ENCODE data around the gene PDE4D.

Gene PDE4D

DNA sequence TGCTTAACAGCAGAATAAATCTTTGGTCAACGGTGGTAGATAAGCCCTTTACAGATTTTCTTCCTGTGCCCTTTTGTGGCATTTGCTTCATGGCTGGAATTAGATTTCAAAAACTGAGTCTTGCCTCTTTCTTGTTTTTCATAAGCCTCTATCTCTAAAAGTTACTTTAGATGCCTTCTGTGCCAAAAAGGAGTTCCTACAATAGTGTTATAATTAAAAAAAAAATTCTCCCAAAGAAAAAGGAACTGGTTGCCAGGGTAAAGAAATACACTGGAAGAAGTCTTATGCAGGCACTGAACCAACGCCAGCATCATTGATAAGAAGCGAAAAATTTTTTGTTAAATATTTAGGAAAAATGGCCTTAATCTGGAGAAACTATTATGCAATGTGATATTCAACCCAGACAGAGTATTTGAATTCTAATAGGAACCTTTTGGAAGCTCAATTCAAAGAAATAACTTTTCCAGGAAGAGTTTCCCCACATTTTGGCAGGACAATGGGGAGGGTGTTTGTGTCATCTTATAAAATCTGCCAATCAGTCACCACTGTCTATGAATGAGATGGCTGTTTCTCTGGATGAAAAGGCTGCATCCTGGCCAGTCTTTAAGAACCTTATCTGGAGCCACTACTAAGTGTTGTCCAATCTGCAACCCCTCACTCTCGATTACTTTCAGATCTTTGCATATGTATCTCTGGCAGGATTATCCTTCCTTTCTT lies 608.1 kb downstream of the PDE4D start:
- no peak overlapping the region for H3K9ac ChIP-seq (ENCODE audit: low read length)
- no peaks in the 10 kb centered on the region for H3K9me2 ChIP-seq (replicated peaks; ENCODE audit: insufficient read depth, low read length)
- no peak for DNase-seq
- H3K79me2 ChIP-seq (ENCODE audit: low read length) = no peaks in the 10 kb centered on the region
- no peaks in the 10 kb centered on the region for H3K36me3 ChIP-seq (replicated peaks; ENCODE audit: insufficient read depth, low read length)
- TF ChIP-seq EZH2phosphoT487 (IDR thresholded peaks at IDR 0.05; ENCODE audit: low read length) = no peak
- TF ChIP-seq, protein P1, sequence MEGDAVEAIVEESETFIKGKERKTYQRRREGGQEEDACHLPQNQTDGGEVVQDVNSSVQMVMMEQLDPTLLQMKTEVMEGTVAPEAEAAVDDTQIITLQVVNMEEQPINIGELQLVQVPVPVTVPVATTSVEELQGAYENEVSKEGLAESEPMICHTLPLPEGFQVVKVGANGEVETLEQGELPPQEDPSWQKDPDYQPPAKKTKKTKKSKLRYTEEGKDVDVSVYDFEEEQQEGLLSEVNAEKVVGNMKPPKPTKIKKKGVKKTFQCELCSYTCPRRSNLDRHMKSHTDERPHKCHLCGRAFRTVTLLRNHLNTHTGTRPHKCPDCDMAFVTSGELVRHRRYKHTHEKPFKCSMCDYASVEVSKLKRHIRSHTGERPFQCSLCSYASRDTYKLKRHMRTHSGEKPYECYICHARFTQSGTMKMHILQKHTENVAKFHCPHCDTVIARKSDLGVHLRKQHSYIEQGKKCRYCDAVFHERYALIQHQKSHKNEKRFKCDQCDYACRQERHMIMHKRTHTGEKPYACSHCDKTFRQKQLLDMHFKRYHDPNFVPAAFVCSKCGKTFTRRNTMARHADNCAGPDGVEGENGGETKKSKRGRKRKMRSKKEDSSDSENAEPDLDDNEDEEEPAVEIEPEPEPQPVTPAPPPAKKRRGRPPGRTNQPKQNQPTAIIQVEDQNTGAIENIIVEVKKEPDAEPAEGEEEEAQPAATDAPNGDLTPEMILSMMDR (IDR thresholded peaks at IDR 0.05; ENCODE audit: low read length) = no peak
- TF ChIP-seq EZH2 (optimal IDR thresholded peaks at IDR 0.05; ENCODE audit: low read depth, low read length) = no peak
- H3K4me1 ChIP-seq (ENCODE audit: low read length) = no peaks in the 10 kb centered on the region
- no peaks in the 10 kb centered on the region for H4K20me1 ChIP-seq (ENCODE audit: insufficient read depth, low read length)
- no peak overlapping the region for H2AFZ ChIP-seq (ENCODE audit: low read length)
- H3K4me2 ChIP-seq (ENCODE audit: low read depth, low read length) = no peak overlapping the region
- H3K27me3 ChIP-seq (replicated peaks; ENCODE audit: insufficient read depth, low read length) = no peaks in the 10 kb centered on the region
- no peak overlapping the region for H3K27ac ChIP-seq (ENCODE audit: low read length)
- H3K9me3 ChIP-seq (replicated peaks; ENCODE audit: insufficient read depth, low read length) = no peaks in the 10 kb centered on the region
- H3F3A ChIP-seq (ENCODE audit: insufficient read depth, low read length) = no peaks in the 10 kb centered on the region
- no peak overlapping the region for H3K4me3 ChIP-seq (ENCODE audit: low read length)

- no peak overlapping the region for H3K27ac ChIP-seq (ENCODE audit: low read length)
- H4K20me1 ChIP-seq (ENCODE audit: insufficient read depth, low read length) = no peaks in the 10 kb centered on the region
- no peaks in the 10 kb centered on the region for H3F3A ChIP-seq (ENCODE audit: insufficient read depth, low read length)
- no peaks in the 10 kb centered on the region for H3K27me3 ChIP-seq (replicated peaks; ENCODE audit: insufficient read depth, low read length)
- no peak overlapping the region for H3K4me2 ChIP-seq (ENCODE audit: low read depth, low read length)
- H2AFZ ChIP-seq (ENCODE audit: low read length) = no peak overlapping the region
- TF ChIP-seq EZH2 (optimal IDR thresholded peaks at IDR 0.05; ENCODE audit: low read depth, low read length) (no peak), EZH2phosphoT487 (IDR thresholded peaks at IDR 0.05; ENCODE audit: low read length) (no peak)
- TF ChIP-seq, protein P1 (IDR thresholded peaks at IDR 0.05; ENCODE audit: low read length) = no peak
- H3K36me3 ChIP-seq (replicated peaks; ENCODE audit: insufficient read depth, low read length) = no peaks in the 10 kb centered on the region
- H3K9me3 ChIP-seq (replicated peaks; ENCODE audit: insufficient read depth, low read length) = no peaks in the 10 kb centered on the region
- H3K9me2 ChIP-seq (replicated peaks; ENCODE audit: insufficient read depth, low read length) = no peaks in the 10 kb centered on the region
- no peaks in the 10 kb centered on the region for H3K4me1 ChIP-seq (ENCODE audit: low read length)
- DNase-seq = no peak
- no peaks in the 10 kb centered on the region for H3K79me2 ChIP-seq (ENCODE audit: low read length)
- no peak overlapping the region for H3K9ac ChIP-seq (ENCODE audit: low read length)
- H3K4me3 ChIP-seq (ENCODE audit: low read length) = no peak overlapping the region
Measured at GRCh38 chr5:59282726-59283125, 610.8 kb downstream of the PDE4D start.

- Histone ChIP-seq H3F3A (ENCODE audit: insufficient read depth, low read length) (no peaks in the 10 kb centered on the region), H3K27ac (ENCODE audit: low read length) (no peak overlapping the region), H3K9me3 (replicated peaks; ENCODE audit: insufficient read depth, low read length) (no peaks in the 10 kb centered on the region), H3K4me2 (ENCODE audit: low read depth, low read length) (no peak overlapping the region), H3K9ac (ENCODE audit: low read length) (no peak overlapping the region), H3K79me2 (ENCODE audit: low read length) (no peaks in the 10 kb centered on the region), H3K36me3 (replicated peaks; ENCODE audit: insufficient read depth, low read length) (no peaks in the 10 kb centered on the region), H3K4me1 (ENCODE audit: low read length) (no peaks in the 10 kb centered on the region), H2AFZ (ENCODE audit: low read length) (no peak overlapping the region), H3K27me3 (replicated peaks; ENCODE audit: insufficient read depth, low read length) (no peaks in the 10 kb centered on the region), H4K20me1 (ENCODE audit: insufficient read depth, low read length) (no peaks in the 10 kb centered on the region), H3K4me3 (ENCODE audit: low read length) (no peak overlapping the region), H3K9me2 (replicated peaks; ENCODE audit: insufficient read depth, low read length) (no peaks in the 10 kb centered on the region)
- TF ChIP-seq EZH2phosphoT487 (IDR thresholded peaks at IDR 0.05; ENCODE audit: low read length) = no peak
- TF ChIP-seq, protein P1 (IDR thresholded peaks at IDR 0.05; ENCODE audit: low read length) = no peak
- no peak for TF ChIP-seq EZH2 (optimal IDR thresholded peaks at IDR 0.05; ENCODE audit: low read depth, low read length)
- DNase-seq = no peak
Measured at GRCh38 chr5:59279979-59280378, 613.5 kb downstream of the PDE4D start.

All from MM.1S (cell line).